Ovary (tissue), 3 donors: Measurements from ENCODE around the gene SIDT1.

Source experiments
- EP300 ChIP-seq: sonication (generic); formaldehyde crosslinking; IDR thresholded peaks from one replicate; pipeline ENCODE4 v1.6.1; 2017; ENCODE audit warnings: antibody characterized with exemption
- POLR2A ChIP-seq: fragments of 450-650 bp; IDR thresholded peaks from one replicate; pipeline ENCODE4 v1.6.1; 2017; ENCODE audit warnings: antibody characterized with exemption, mild to moderate bottlenecking, moderate library complexity
- TF ChIP-seq, protein P1 (sequence below), 3 donors: fragments of 450-650 bp in 2 of 3; fragments of 200-600 bp in 1 of 3; IDR thresholded peaks; one replicate each; pipeline versions ENCODE4 v1.5.1 to v1.8.0; 2016 to 2022; ENCODE audit warnings: antibody characterized with exemption in 3 of 3, mild to moderate bottlenecking in 1 of 3
- donor health status: DM: no; HTN: no; CAD: no.

DNA sequence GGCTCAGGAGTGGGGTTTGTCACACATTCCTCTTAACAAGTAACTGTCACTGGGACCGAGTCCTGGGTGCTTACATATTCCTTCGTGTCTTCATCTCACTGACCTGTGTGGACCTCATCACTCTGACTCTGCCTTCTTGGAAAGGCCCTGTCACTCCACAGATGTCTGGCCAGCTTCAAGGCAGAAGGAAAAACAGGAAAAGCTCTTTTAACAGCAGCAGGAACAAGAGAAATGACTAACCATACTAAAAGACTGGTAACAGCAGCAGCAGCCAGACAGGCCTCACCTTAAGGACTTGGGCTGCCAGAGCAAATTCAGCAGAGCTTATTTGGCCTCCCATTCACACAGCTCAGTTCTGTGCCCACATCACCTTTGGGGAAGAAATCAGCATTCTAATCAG, 96.0 kb downstream of the SIDT1 start:
- TF ChIP-seq, protein P1, sequence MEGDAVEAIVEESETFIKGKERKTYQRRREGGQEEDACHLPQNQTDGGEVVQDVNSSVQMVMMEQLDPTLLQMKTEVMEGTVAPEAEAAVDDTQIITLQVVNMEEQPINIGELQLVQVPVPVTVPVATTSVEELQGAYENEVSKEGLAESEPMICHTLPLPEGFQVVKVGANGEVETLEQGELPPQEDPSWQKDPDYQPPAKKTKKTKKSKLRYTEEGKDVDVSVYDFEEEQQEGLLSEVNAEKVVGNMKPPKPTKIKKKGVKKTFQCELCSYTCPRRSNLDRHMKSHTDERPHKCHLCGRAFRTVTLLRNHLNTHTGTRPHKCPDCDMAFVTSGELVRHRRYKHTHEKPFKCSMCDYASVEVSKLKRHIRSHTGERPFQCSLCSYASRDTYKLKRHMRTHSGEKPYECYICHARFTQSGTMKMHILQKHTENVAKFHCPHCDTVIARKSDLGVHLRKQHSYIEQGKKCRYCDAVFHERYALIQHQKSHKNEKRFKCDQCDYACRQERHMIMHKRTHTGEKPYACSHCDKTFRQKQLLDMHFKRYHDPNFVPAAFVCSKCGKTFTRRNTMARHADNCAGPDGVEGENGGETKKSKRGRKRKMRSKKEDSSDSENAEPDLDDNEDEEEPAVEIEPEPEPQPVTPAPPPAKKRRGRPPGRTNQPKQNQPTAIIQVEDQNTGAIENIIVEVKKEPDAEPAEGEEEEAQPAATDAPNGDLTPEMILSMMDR (IDR thresholded peaks at IDR 0.05), result no peak
- TF ChIP-seq POLR2A (no peak), EP300 (no peak)
